Measurements from ENCODE around the gene ITGA1.

DNA sequence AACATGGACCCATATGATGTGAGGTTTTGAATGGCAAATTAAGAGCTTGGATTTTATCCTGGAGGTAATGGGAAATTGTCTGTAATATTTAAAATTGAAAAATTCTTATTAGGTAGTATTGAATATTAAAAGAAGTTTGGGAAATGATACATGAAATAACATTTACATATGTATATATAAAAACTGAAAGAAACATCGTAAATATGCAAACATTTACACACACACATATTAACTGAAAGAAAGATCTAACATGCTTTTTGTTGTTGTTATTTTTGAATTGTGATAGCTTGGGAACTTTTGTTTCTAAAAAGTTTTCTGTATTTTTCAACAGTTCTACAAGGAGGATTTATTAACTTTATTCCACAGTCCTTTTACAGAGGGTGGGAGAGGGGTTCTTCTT, 118.6 kb downstream of the ITGA1 start:
- TF ChIP-seq, protein P1, sequence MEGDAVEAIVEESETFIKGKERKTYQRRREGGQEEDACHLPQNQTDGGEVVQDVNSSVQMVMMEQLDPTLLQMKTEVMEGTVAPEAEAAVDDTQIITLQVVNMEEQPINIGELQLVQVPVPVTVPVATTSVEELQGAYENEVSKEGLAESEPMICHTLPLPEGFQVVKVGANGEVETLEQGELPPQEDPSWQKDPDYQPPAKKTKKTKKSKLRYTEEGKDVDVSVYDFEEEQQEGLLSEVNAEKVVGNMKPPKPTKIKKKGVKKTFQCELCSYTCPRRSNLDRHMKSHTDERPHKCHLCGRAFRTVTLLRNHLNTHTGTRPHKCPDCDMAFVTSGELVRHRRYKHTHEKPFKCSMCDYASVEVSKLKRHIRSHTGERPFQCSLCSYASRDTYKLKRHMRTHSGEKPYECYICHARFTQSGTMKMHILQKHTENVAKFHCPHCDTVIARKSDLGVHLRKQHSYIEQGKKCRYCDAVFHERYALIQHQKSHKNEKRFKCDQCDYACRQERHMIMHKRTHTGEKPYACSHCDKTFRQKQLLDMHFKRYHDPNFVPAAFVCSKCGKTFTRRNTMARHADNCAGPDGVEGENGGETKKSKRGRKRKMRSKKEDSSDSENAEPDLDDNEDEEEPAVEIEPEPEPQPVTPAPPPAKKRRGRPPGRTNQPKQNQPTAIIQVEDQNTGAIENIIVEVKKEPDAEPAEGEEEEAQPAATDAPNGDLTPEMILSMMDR (IDR thresholded peaks at IDR 0.05) = no peak
- TF ChIP-seq POLR2A (IDR thresholded peaks at IDR 0.05) = no peak
